Caco-2 (cell line): ENCODE data around the gene ZNF384. TPM values are rescaled to one million over a fixed set of nuclear protein-coding genes. Genes with fewer than 3 reads are reported as not detected.

ENCODE experiments used
- BruUV-seq: library from RNA; stranded (reverse); fragments of 400-500 nt; replicated peaks from 2 replicates; lab custom pipeline; 2021; lab: Mats Ljungman, UMichigan
- CTCF ChIA-PET: fragments of 300-600 bp; sonication (Branson Sonifier 250); formaldehyde crosslinking; loops from one replicate; lab custom pipeline; 2022; ENCODE audit warnings: antibody characterized with exemption; lab: Charles Lee
- POLR2A ChIA-PET: fragments of 300-600 bp; sonication (Branson Sonifier 250); formaldehyde crosslinking; loops from one replicate; lab custom pipeline; 2022; ENCODE audit warnings: antibody characterized with exemption; lab: Charles Lee
- DNase-seq, 2 experiments: peaks; one replicate each; pipeline versions ENCODE4 v3.0.0 to v3.0.0-alpha.2; 2020 to 2022
- H3K27me3 ChIP-seq: replicated peaks from 2 replicates; pipeline ENCODE4 v1.6.0; 2011; ENCODE audit warnings: low read length; ENCODE audit not compliant: control insufficient read depth, insufficient read depth
- H3K36me3 ChIP-seq: 2 replicates; pipeline ENCODE4 v1.5.1; 2011; ENCODE audit warnings: low read length; ENCODE audit not compliant: control insufficient read depth, insufficient read depth
- H3K4me1 ChIP-seq: fragments of 250-450 bp; sonication (Bioruptor Pico); 2 replicates; pipeline ENCODE4 v1.5.1; 2020; ENCODE audit warnings: mild to moderate bottlenecking
- H3K4me3 ChIP-seq: 2 replicates; pipeline ENCODE4 v1.5.1; 2011; ENCODE audit warnings: low read depth, mild to moderate bottlenecking, control low read depth, low read length
- H3K9me3 ChIP-seq: fragments of 250-450 bp; sonication (Bioruptor Pico); 2 replicates; pipeline ENCODE4 v1.5.1; 2020; ENCODE audit warnings: mild to moderate bottlenecking, moderate library complexity
- H3K27ac Mint-ChIP-seq: one replicate; pipeline ENCODE4 v1.8.0; 2022; ENCODE audit warnings: mixed read lengths; ENCODE audit not compliant: unreplicated experiment
- H3K27me3 Mint-ChIP-seq: one replicate; pipeline ENCODE4 v1.8.0; 2022; ENCODE audit warnings: mixed read lengths; ENCODE audit not compliant: insufficient read depth, unreplicated experiment
- H3K36me3 Mint-ChIP-seq: one replicate; pipeline ENCODE4 v1.8.0; 2022; ENCODE audit warnings: mild to moderate bottlenecking, mixed read lengths; ENCODE audit not compliant: insufficient read depth, unreplicated experiment
- H3K4me1 Mint-ChIP-seq: one replicate; pipeline ENCODE4 v1.8.0; 2022; ENCODE audit warnings: low read depth, mixed read lengths; ENCODE audit not compliant: unreplicated experiment
- H3K4me3 Mint-ChIP-seq: one replicate; pipeline ENCODE4 v1.8.0; 2022; ENCODE audit warnings: mild to moderate bottlenecking, moderate library complexity, mixed read lengths; ENCODE audit not compliant: unreplicated experiment
- H3K9me3 Mint-ChIP-seq: one replicate; pipeline ENCODE4 v1.8.0; 2022; ENCODE audit warnings: mixed read lengths; ENCODE audit not compliant: unreplicated experiment
- CTCF ChIP-seq, 2 experiments: fragments of 200-600 bp in 1 of 2; IDR thresholded peaks; 1 replicate in 1 of 2; 2 replicates in 1 of 2; pipeline versions ENCODE4 v1.5.1 to v1.8.0; 2011 to 2022; ENCODE audit warnings: antibody characterized with exemption in 1 of 2, control low read depth in 1 of 2, inconsistent platforms in 1 of 2, low read depth in 1 of 2, low read length in 1 of 2, mild to moderate bottlenecking in 1 of 2, moderate library complexity in 1 of 2; ENCODE audit not compliant: insufficient read depth in 1 of 2, severe bottlenecking in 1 of 2, unreplicated experiment in 1 of 2
- intact Hi-C: fragments of 100-400 bp; cut with micrococcal nuclease; formaldehyde crosslinking; loops from one replicate; pipeline ENCODE4 v1.10.0; 2022; ENCODE audit not compliant: unreplicated experiment
- total RNA-seq: library from RNA; stranded (reverse); gene quantifications from 2 replicates; pipeline ENCODE4 v1.2.3, GENCODE V29; 2022

Gene ZNF384
- total RNA-seq, 1 experiment from 2014 or later, result 127 TPM

GRCh38 chr12:6641131-6641530 is 48.0 kb downstream of the ZNF384 start:
- peaks cover 18% of the 10 kb centered on the region for H3K9me3 ChIP-seq
- BruUV-seq, result no TSS peak
- Mint-ChIP-seq H3K36me3 (peaks cover under 1% of the 10 kb centered on the region), H3K4me3 (no peak overlapping the region), H3K27ac (no peak overlapping the region), H3K9me3 (peaks cover 19% of the 10 kb centered on the region), H3K4me1 (no peaks in the 10 kb centered on the region), H3K27me3 (peaks cover 18% of the 10 kb centered on the region)
- POLR2A ChIA-PET, result no interaction called here
- H3K27me3 ChIP-seq, result no peaks in the 10 kb centered on the region
- CTCF ChIA-PET, result no interaction called here
- no peak for DNase-seq
- intact Hi-C loops, result no loop called here
- no peaks in the 10 kb centered on the region for H3K4me1 ChIP-seq
- TF ChIP-seq CTCF (IDR thresholded peaks at IDR 0.05; ENCODE audit: insufficient read depth in 1 of 2, low read depth in 1 of 2, low read length in 1 of 2, severe bottlenecking in 1 of 2, unreplicated experiment in 1 of 2), result no peak
- no peaks in the 10 kb centered on the region for H3K36me3 ChIP-seq
- H3K4me3 ChIP-seq, result no peak overlapping the region

GRCh38 chr12:6640497-6640896 is 48.7 kb downstream of the ZNF384 start:
- no peaks in the 10 kb centered on the region for H3K36me3 ChIP-seq
- Mint-ChIP-seq H3K9me3 (peaks cover 19% of the 10 kb centered on the region), H3K4me3 (no peak overlapping the region), H3K36me3 (no peaks in the 10 kb centered on the region), H3K27ac (no peak overlapping the region), H3K27me3 (peaks cover 18% of the 10 kb centered on the region), H3K4me1 (no peaks in the 10 kb centered on the region)
- no peak for TF ChIP-seq CTCF (IDR thresholded peaks at IDR 0.05; ENCODE audit: insufficient read depth in 1 of 2, low read depth in 1 of 2, low read length in 1 of 2, severe bottlenecking in 1 of 2, unreplicated experiment in 1 of 2)
- DNase-seq, result no peak
- BruUV-seq, result no TSS peak
- ChIA-PET CTCF (interaction anchor here (1.4 kb wide), 1 partner anchor 49 kb away, joined by 5 read pairs; the partner anchor contains the start of gene ZNF384), POLR2A (no interaction called here)
- intact Hi-C loops, result no loop called here
- H3K4me3 ChIP-seq, result no peak overlapping the region
- H3K4me1 ChIP-seq, result no peaks in the 10 kb centered on the region
- no peaks in the 10 kb centered on the region for H3K27me3 ChIP-seq
- H3K9me3 ChIP-seq, result peaks cover 18% of the 10 kb centered on the region

- CTCF ChIA-PET, result interaction anchor here (0.6 to 1.4 kb wide), 2 partner anchors 24 to 50 kb away, joined by 5 to 7 read pairs; partner anchors contain the start of gene ZNF384
- POLR2A ChIA-PET, result no interaction called here
Observed at GRCh38 chr12:6639151-6639801, 49.9 kb downstream of the ZNF384 start.

More at GRCh38 chr12:6639151-6639801, 49.9 kb downstream of the ZNF384 start:
- Mint-ChIP-seq H3K36me3 (no peaks in the 10 kb centered on the region), H3K4me1 (no peaks in the 10 kb centered on the region), H3K4me3 (no peak overlapping the region), H3K9me3 (peaks cover 15% of the 10 kb centered on the region), H3K27ac (no peak overlapping the region), H3K27me3 (peaks cover 17% of the 10 kb centered on the region)
- H3K4me3 ChIP-seq, result no peak overlapping the region
- H3K4me1 ChIP-seq, result no peaks in the 10 kb centered on the region
- H3K36me3 ChIP-seq, result no peaks in the 10 kb centered on the region
- intact Hi-C loops, result no loop called here
- BruUV-seq, result no TSS peak
- peaks cover 10% of the 10 kb centered on the region for H3K9me3 ChIP-seq
- DNase-seq, result no peak
- no peak for TF ChIP-seq CTCF (IDR thresholded peaks at IDR 0.05; ENCODE audit: insufficient read depth in 1 of 2, low read depth in 1 of 2, low read length in 1 of 2, severe bottlenecking in 1 of 2, unreplicated experiment in 1 of 2)
- no peaks in the 10 kb centered on the region for H3K27me3 ChIP-seq
